ENCODE measurements around the gene ZFYVE26.

The ZFYVE26 gene

GRCh38 chr14:67744046-67744445, 72.3 kb downstream of the ZFYVE26 start:
- Histone ChIP-seq H4K8ac (ENCODE audit: low read depth, low read length) (no peak overlapping the region), H3K9ac (ENCODE audit: low read depth, low read length, poor library complexity) (no peak overlapping the region), H3K4ac (ENCODE audit: low read length) (no peak overlapping the region)

DNA sequence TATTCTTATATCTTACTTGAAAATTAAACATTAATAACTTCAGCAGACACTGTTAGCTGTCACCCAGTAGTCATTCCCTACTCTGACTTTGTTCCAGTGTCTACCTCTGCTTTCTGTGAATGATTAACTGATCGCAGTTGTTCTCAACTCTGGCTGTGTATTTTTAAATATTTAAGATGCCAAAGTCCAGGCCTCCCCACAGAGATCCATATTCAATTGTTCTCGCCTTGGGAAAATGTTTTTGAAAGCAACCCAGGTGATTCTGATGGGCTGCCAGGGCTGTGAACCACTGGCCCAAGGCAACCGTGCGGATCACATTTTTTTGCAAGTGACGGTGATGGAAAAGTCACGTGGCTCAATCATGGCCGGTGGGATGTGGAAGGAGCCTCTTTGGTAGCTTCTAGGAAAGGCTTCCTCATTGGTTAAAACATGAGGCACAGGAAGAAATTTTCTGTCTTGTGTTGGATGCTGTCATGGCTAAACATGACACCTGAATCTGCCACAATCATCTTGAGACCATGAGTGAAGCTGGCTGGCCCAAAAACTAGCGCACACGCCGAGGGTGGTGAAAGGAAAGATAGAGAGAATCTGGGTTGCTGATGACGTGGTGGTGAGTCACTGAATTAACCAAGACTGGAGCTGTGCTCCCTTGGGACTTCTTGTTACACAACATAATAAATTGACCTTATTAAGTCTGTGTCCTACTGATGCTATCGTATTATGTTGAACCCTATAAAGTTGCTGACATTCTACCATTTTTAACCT, 77.5 kb downstream of the ZFYVE26 start:
- no peaks in the 10 kb centered on the region for H3K4me1 ChIP-seq (ENCODE audit: control insufficient read depth in 2 of 2, insufficient read depth in 1 of 2, low read depth in 1 of 2, low read length in 2 of 2)
- H3K9ac ChIP-seq (ENCODE audit: low read depth, low read length, poor library complexity): no peak overlapping the region
- no peaks in the 10 kb centered on the region for H3K79me1 ChIP-seq (ENCODE audit: low read depth, low read length)
- no peak overlapping the region for H4K8ac ChIP-seq (ENCODE audit: low read depth, low read length)
- H3K4me3 ChIP-seq (ENCODE audit: low read length in 2 of 2): no peak overlapping the region
- WGBS, 2 donors (ENCODE audit: extremely low coverage in 2 of 2, insufficient read length in 2 of 2, insufficient replicate concordance in 1 of 2): no CpG with 5 or more reads among the region's 12 CpGs
- H2AK5ac ChIP-seq (ENCODE audit: low read depth, low read length): no peak overlapping the region
- H3K4me2 ChIP-seq (ENCODE audit: insufficient read depth, low read length, poor library complexity, severe bottlenecking): no peak overlapping the region
- H3K23ac ChIP-seq (ENCODE audit: low read depth, low read length, poor library complexity): no peak overlapping the region
- no peak overlapping the region for H3K14ac ChIP-seq (ENCODE audit: low read length)
- H4K91ac ChIP-seq (ENCODE audit: low read depth, low read length, poor library complexity): no peak overlapping the region
- H2BK5ac ChIP-seq (ENCODE audit: low read length): no peak overlapping the region
- no peak overlapping the region for H3K27ac ChIP-seq (replicated peaks; ENCODE audit: low read length)
- no peak overlapping the region for H3K4ac ChIP-seq (ENCODE audit: low read length)
- peak overlapping the region; percentile 53 for H2AFZ ChIP-seq (ENCODE audit: low read length)
- H3K18ac ChIP-seq (ENCODE audit: low read length): no peak overlapping the region
- H2BK12ac ChIP-seq (ENCODE audit: low read length): no peak overlapping the region
- no peaks in the 10 kb centered on the region for H3K9me3 ChIP-seq (replicated peaks in 1 of 2; ENCODE audit: control insufficient read depth in 2 of 2, insufficient read depth in 1 of 2, low read depth in 1 of 2, low read length in 2 of 2)
- no peak for DNase-seq (ENCODE audit: low spot score)
- H3K27me3 ChIP-seq (ENCODE audit: control insufficient read depth in 3 of 3, insufficient read depth in 3 of 3, low read depth in 1 of 3, low read length in 3 of 3): no peaks in the 10 kb centered on the region
- H2BK15ac ChIP-seq (ENCODE audit: low read length): no peak overlapping the region
- H2BK120ac ChIP-seq (ENCODE audit: low read depth, low read length): no peak overlapping the region
- no peaks in the 10 kb centered on the region for H3K36me3 ChIP-seq (replicated peaks in 1 of 2; ENCODE audit: control insufficient read depth in 2 of 2, insufficient read depth in 2 of 2, low read length in 2 of 2)

More at GRCh38 chr14:67744046-67744445, 72.3 kb downstream of the ZFYVE26 start:
- Histone ChIP-seq H4K91ac (ENCODE audit: low read depth, low read length, poor library complexity) (no peak overlapping the region), H3K14ac (ENCODE audit: low read length) (no peak overlapping the region), H2BK120ac (ENCODE audit: low read depth, low read length) (no peak overlapping the region), H3K4me3 (ENCODE audit: low read length in 2 of 2) (no peak overlapping the region), H2BK12ac (ENCODE audit: low read length) (no peak overlapping the region), H3K36me3 (replicated peaks in 1 of 2; ENCODE audit: control insufficient read depth in 2 of 2, insufficient read depth in 2 of 2, low read length in 2 of 2) (peaks cover 10 to 17% of the 10 kb centered on the region in 2 donors), H3K23ac (ENCODE audit: low read depth, low read length, poor library complexity) (no peak overlapping the region), H3K4me2 (ENCODE audit: insufficient read depth, low read length, poor library complexity, severe bottlenecking) (no peak overlapping the region), H3K18ac (ENCODE audit: low read length) (no peak overlapping the region), H2BK15ac (ENCODE audit: low read length) (no peak overlapping the region), H3K4me1 (ENCODE audit: control insufficient read depth in 2 of 2, insufficient read depth in 1 of 2, low read depth in 1 of 2, low read length in 2 of 2) (no peaks in the 10 kb centered on the region), H3K27me3 (ENCODE audit: control insufficient read depth in 3 of 3, insufficient read depth in 3 of 3, low read depth in 1 of 3, low read length in 3 of 3) (no peaks in the 10 kb centered on the region), H2BK5ac (ENCODE audit: low read length) (no peak overlapping the region), H3K9me3 (replicated peaks in 1 of 2; ENCODE audit: control insufficient read depth in 2 of 2, insufficient read depth in 1 of 2, low read depth in 1 of 2, low read length in 2 of 2) (no peaks in the 10 kb centered on the region), H2AFZ (ENCODE audit: low read length) (no peak overlapping the region), H3K79me1 (ENCODE audit: low read depth, low read length) (no peaks in the 10 kb centered on the region), H2AK5ac (ENCODE audit: low read depth, low read length) (no peak overlapping the region), H3K27ac (replicated peaks; ENCODE audit: low read length) (no peak overlapping the region)
- DNase-seq (ENCODE audit: low spot score): no peak
- WGBS, 2 donors (ENCODE audit: extremely low coverage in 2 of 2, insufficient read length in 2 of 2, insufficient replicate concordance in 1 of 2): no CpG with 5 or more reads among the region's 2 CpGs

DNA sequence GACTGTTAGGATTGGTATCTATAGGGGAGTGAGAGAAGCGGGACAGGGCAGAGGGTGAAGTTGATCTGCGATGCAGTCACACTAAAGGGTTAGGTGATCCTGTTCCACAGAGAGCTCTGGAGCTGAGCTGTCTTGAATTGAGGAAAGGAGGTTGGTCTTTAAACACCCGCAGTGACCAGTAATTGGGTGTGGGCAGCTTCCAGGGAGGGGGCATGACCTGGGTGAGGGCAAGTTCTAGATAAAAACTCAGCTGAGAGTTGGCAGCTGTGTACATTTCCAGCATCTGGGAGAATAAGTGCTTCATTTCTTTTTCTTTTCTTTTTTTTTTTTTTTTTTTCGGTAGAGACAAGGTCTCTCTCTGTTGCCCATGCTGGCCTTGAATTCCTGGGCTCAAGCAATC, 79.6 kb downstream of the ZFYVE26 start:
- DNase-seq (ENCODE audit: low spot score): no peak
- Histone ChIP-seq H2AK5ac (ENCODE audit: low read depth, low read length) (no peak overlapping the region), H3K9me3 (replicated peaks in 1 of 2; ENCODE audit: control insufficient read depth in 2 of 2, insufficient read depth in 1 of 2, low read depth in 1 of 2, low read length in 2 of 2) (no peaks in the 10 kb centered on the region), H3K79me1 (ENCODE audit: low read depth, low read length) (no peaks in the 10 kb centered on the region), H3K36me3 (replicated peaks in 1 of 2; ENCODE audit: control insufficient read depth in 2 of 2, insufficient read depth in 2 of 2, low read length in 2 of 2) (no peaks in the 10 kb centered on the region), H3K18ac (ENCODE audit: low read length) (no peak overlapping the region), H2BK5ac (ENCODE audit: low read length) (no peak overlapping the region), H3K9ac (ENCODE audit: low read depth, low read length, poor library complexity) (no peak overlapping the region), H3K27ac (replicated peaks; ENCODE audit: low read length) (no peak overlapping the region), H4K8ac (ENCODE audit: low read depth, low read length) (no peak overlapping the region), H3K4me1 (ENCODE audit: control insufficient read depth in 2 of 2, insufficient read depth in 1 of 2, low read depth in 1 of 2, low read length in 2 of 2) (peaks cover 0 to 3% of the 10 kb centered on the region in 2 donors), H3K4ac (ENCODE audit: low read length) (no peak overlapping the region), H3K23ac (ENCODE audit: low read depth, low read length, poor library complexity) (no peak overlapping the region), H3K27me3 (ENCODE audit: control insufficient read depth in 3 of 3, insufficient read depth in 3 of 3, low read depth in 1 of 3, low read length in 3 of 3) (no peaks in the 10 kb centered on the region), H2BK120ac (ENCODE audit: low read depth, low read length) (no peak overlapping the region), H4K91ac (ENCODE audit: low read depth, low read length, poor library complexity) (no peak overlapping the region), H3K4me2 (ENCODE audit: insufficient read depth, low read length, poor library complexity, severe bottlenecking) (no peak overlapping the region), H3K14ac (ENCODE audit: low read length) (no peak overlapping the region), H2BK12ac (ENCODE audit: low read length) (no peak overlapping the region), H2BK15ac (ENCODE audit: low read length) (no peak overlapping the region), H3K4me3 (ENCODE audit: low read length in 2 of 2) (no peak overlapping the region), H2AFZ (ENCODE audit: low read length) (no peak overlapping the region)
- WGBS, 2 donors (ENCODE audit: extremely low coverage in 2 of 2, insufficient read length in 2 of 2, insufficient replicate concordance in 1 of 2): no CpG with 5 or more reads among the region's 4 CpGs

DNA sequence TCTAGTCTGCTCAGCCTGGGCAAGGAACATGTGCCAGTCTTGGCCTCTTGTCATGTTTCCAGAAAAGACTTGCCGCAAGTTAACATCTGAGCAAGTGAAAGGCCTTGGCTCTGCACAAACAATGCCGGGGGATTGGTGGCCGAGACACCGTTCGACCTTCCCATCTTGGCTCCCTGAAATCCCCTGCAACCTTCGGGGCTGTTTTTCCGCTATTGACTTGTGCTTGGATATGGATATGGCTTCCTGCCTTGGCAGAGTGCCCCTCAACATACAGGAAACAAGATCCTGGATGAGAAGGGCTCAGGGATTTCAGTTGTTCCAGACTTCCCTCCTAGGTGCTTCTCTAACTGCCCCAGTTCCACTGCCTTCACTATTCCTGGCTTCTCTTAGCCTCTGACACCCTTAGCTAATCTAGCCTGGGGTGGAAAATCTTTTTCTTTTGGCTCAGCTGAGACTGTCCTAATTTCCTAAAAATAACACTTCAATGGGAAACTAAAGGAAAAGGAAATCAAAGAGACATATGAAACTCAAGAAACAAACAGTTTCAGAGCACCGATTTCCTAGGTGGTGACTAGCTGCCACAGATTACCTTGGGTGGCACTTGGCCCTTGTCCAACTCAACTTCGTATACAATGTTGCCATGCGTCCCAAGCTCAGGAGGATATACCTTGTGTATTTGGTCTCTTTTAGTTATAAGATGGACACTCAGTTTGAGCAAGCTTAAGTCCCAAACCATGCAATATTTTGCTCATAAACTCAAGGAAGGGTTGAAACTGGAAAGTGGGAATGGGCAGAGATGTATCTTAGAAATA, 80.8 kb downstream of the ZFYVE26 start:
- Histone ChIP-seq H4K8ac (ENCODE audit: low read depth, low read length) (no peak overlapping the region), H3K27ac (replicated peaks; ENCODE audit: low read length) (no peak overlapping the region), H3K4me3 (ENCODE audit: low read length in 2 of 2) (no peak overlapping the region), H3K9ac (ENCODE audit: low read depth, low read length, poor library complexity) (no peak overlapping the region), H3K36me3 (replicated peaks in 1 of 2; ENCODE audit: control insufficient read depth in 2 of 2, insufficient read depth in 2 of 2, low read length in 2 of 2) (no peaks in the 10 kb centered on the region), H2AK5ac (ENCODE audit: low read depth, low read length) (no peak overlapping the region), H2AFZ (ENCODE audit: low read length) (no peak overlapping the region), H3K14ac (ENCODE audit: low read length) (no peak overlapping the region), H3K4me1 (ENCODE audit: control insufficient read depth in 2 of 2, insufficient read depth in 1 of 2, low read depth in 1 of 2, low read length in 2 of 2) (peaks cover 0 to 3% of the 10 kb centered on the region in 2 donors), H2BK12ac (ENCODE audit: low read length) (no peak overlapping the region), H3K23ac (ENCODE audit: low read depth, low read length, poor library complexity) (no peak overlapping the region), H2BK5ac (ENCODE audit: low read length) (no peak overlapping the region), H3K27me3 (ENCODE audit: control insufficient read depth in 3 of 3, insufficient read depth in 3 of 3, low read depth in 1 of 3, low read length in 3 of 3) (no peaks in the 10 kb centered on the region), H3K4me2 (ENCODE audit: insufficient read depth, low read length, poor library complexity, severe bottlenecking) (no peak overlapping the region), H2BK15ac (ENCODE audit: low read length) (no peak overlapping the region), H3K18ac (ENCODE audit: low read length) (no peak overlapping the region), H3K9me3 (replicated peaks in 1 of 2; ENCODE audit: control insufficient read depth in 2 of 2, insufficient read depth in 1 of 2, low read depth in 1 of 2, low read length in 2 of 2) (no peaks in the 10 kb centered on the region), H3K79me1 (ENCODE audit: low read depth, low read length) (no peaks in the 10 kb centered on the region), H4K91ac (ENCODE audit: low read depth, low read length, poor library complexity) (no peak overlapping the region), H3K4ac (ENCODE audit: low read length) (no peak overlapping the region), H2BK120ac (ENCODE audit: low read depth, low read length) (no peak overlapping the region)
- no CpG with 5 or more reads among the region's 10 CpGs for WGBS, 2 donors (ENCODE audit: extremely low coverage in 2 of 2, insufficient read length in 2 of 2, insufficient replicate concordance in 1 of 2)
- no peak for DNase-seq (ENCODE audit: low spot score)
